Nephron progenitor cell (in vitro differentiated cells): ENCODE data around the gene ASCC1.

Experiments used
- DNase-seq: peaks from one replicate; pipeline ENCODE4 v3.0.0; 2021
- H3K27ac Mint-ChIP-seq: 2 replicates; pipeline ENCODE4 v1.8.0; 2021; ENCODE audit warnings: mild to moderate bottlenecking, moderate library complexity, mixed read lengths
- H3K27me3 Mint-ChIP-seq: 2 replicates; pipeline ENCODE4 v1.8.0; 2021; ENCODE audit warnings: mild to moderate bottlenecking, low read depth, mixed read lengths; ENCODE audit not compliant: poor library complexity
- H3K36me3 Mint-ChIP-seq: 2 replicates; pipeline ENCODE4 v1.8.0; 2021; ENCODE audit warnings: low read depth, mixed read lengths
- H3K4me1 Mint-ChIP-seq: 2 replicates; pipeline ENCODE4 v1.8.0; 2021; ENCODE audit warnings: mixed read lengths
- H3K4me3 Mint-ChIP-seq: 2 replicates; pipeline ENCODE4 v1.8.0; 2021; ENCODE audit warnings: mild to moderate bottlenecking, moderate library complexity, mixed read lengths
- H3K9me3 Mint-ChIP-seq: 2 replicates; pipeline ENCODE4 v1.8.0; 2021; ENCODE audit warnings: mild to moderate bottlenecking, moderate library complexity, mixed read lengths
- TF ChIP-seq, protein P1 (sequence below): fragments of 200-600 bp; sonication (generic); IDR thresholded peaks from 2 replicates; pipeline ENCODE4 v1.5.0; 2021; ENCODE audit warnings: antibody characterized with exemption

Gene ASCC1

DNA sequence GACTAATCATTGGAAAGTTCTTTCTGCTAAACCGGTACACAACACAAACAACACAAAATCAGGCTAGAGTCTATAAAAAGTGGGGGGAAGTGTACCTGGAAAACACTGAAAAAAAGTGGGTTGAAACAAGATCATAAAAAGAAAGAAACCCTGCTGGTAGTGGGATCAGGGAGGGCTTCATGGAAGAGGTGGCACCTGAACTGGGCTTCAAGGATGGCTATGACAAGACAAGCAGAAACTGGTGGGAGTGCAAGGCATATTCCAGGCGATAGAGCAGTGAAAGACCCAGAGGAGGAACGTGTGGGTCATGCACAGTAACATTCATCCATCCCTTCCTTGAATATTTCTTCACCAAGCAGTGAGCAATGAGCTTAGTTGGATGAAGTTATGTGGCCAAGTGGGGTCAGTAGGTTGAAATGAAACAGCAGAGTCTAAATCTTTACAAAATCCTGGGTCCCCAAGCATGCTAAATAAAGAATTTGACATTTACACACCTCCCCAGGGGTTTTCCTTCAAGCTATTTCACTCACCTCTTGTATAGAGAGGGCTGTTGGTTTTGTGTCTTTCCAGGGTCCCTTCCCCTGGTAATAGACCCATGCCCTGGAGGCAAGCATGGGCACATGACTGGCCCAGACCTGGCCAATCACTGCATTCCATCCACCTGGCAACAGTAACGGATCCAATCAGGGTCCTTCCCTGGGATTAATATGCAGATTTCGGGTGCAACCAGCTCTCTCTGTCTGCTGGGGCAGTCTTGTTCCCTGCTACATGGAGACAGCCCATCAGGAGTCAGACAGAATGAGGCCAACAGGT, 165.9 kb downstream of the ASCC1 start:
- no peak overlapping the region for H3K27ac Mint-ChIP-seq
- peaks cover 31% of the 10 kb centered on the region for H3K9me3 Mint-ChIP-seq
- H3K27me3 Mint-ChIP-seq = peaks cover 13% of the 10 kb centered on the region

DNA sequence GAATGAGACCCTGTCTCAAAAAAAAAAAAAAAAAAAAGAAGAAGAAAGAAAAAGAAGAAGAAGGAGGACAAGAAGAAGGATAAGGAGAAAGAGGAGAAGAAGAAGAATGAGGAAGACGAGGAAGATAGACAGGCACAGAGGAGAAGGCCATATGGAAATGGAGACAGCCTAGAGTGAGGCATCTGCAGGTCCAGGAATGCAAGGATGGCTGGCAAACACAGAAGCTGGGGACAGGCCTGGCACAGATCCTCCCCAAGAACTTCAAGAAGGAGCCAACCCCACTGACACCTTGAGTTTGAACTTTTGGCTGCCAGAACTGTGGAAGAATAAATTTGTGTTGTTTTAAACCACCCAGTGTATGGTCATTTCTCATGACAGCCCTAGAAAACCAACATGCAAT, 166.6 kb downstream of the ASCC1 start:
- Mint-ChIP-seq H3K4me3 (no peak overlapping the region), H3K4me1 (peaks cover 36% of the 10 kb centered on the region), H3K27ac (no peak overlapping the region), H3K27me3 (peaks cover 10% of the 10 kb centered on the region), H3K9me3 (peaks cover 31% of the 10 kb centered on the region), H3K36me3 (peaks cover 6% of the 10 kb centered on the region)
- TF ChIP-seq, protein P1, sequence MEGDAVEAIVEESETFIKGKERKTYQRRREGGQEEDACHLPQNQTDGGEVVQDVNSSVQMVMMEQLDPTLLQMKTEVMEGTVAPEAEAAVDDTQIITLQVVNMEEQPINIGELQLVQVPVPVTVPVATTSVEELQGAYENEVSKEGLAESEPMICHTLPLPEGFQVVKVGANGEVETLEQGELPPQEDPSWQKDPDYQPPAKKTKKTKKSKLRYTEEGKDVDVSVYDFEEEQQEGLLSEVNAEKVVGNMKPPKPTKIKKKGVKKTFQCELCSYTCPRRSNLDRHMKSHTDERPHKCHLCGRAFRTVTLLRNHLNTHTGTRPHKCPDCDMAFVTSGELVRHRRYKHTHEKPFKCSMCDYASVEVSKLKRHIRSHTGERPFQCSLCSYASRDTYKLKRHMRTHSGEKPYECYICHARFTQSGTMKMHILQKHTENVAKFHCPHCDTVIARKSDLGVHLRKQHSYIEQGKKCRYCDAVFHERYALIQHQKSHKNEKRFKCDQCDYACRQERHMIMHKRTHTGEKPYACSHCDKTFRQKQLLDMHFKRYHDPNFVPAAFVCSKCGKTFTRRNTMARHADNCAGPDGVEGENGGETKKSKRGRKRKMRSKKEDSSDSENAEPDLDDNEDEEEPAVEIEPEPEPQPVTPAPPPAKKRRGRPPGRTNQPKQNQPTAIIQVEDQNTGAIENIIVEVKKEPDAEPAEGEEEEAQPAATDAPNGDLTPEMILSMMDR = no peak
- DNase-seq = no peak

More for the DNA sequence above, 165.9 kb downstream of the ASCC1 start:
- H3K4me3 Mint-ChIP-seq = no peak overlapping the region
- H3K4me1 Mint-ChIP-seq = peaks cover 29% of the 10 kb centered on the region
- TF ChIP-seq, protein P1 = no peak
- DNase-seq = no peak
- H3K36me3 Mint-ChIP-seq = peaks cover 6% of the 10 kb centered on the region

DNA sequence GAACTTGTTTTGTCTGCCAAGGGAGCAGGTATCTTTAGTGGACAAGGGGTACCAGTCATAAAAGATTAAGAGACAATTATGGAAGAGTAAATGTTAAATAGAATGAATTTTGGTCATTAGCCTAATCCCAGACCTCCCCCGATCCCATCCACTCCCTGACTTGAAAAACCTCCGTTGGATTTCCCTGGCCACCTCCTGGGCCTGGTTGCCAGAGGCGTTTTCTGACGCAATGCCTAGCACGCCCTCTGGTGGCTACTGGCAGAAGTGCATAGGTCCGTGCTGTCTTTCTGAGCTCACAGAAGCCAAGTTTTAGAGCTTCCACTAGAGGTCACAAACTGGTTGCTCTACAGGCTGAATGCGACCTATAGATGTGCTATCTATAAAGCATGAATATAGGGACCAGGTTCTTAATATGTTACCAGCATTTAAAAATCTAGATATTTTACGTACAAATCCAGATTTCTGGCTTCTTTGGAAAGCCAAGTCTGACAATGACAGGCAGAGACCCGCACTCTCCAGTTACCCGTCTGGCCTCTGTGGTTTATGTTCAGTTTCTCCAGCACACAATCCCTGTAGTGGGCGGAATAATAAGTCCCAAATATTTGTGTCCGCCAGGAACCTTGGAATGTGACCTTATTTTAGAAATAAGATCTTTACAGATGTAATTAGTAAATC, 167.5 kb downstream of the ASCC1 start:
- H3K36me3 Mint-ChIP-seq = peaks cover 6% of the 10 kb centered on the region
- TF ChIP-seq, protein P1 = peak; percentile 99
- peak; percentile 92 for DNase-seq
- peaks cover 45% of the 10 kb centered on the region for H3K4me1 Mint-ChIP-seq
- no peak overlapping the region for H3K27ac Mint-ChIP-seq
- H3K9me3 Mint-ChIP-seq = peaks cover 31% of the 10 kb centered on the region
- no peak overlapping the region for H3K4me3 Mint-ChIP-seq
- H3K27me3 Mint-ChIP-seq = peaks cover 10% of the 10 kb centered on the region
